ENCODE measurements around the gene CAMTA2. TPM values are rescaled to one million over a fixed set of nuclear protein-coding genes. Genes with fewer than 3 reads are reported as not detected.

CAMTA2 gene
- total RNA-seq, 1 experiment from 2014 or later = 126 TPM

DNA sequence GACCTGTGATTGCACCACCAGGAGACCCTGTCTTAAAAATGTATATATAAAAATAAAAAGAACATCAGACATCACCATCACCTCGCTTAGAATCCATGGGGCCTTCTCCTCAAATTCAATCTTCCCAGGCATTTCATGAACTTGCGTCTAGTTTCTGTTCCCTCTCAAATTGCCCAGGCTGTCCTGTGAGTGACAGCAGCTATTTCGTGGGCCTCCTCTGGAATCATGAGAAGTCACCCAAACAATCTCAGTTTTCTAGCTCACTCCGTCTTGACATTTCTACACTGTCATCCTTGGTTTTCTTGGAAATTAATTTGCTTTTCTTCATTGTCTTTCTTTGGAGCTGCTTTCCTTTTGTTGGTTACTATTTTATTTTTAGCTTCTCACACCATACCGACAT is 40.4 kb upstream of the CAMTA2 start:
- no peaks in the 10 kb centered on the region for H3K9me3 Mint-ChIP-seq (ENCODE audit: unreplicated experiment)
- intact Hi-C loops (cut with micrococcal nuclease) = no loop called here
- TF ChIP-seq, protein P1, sequence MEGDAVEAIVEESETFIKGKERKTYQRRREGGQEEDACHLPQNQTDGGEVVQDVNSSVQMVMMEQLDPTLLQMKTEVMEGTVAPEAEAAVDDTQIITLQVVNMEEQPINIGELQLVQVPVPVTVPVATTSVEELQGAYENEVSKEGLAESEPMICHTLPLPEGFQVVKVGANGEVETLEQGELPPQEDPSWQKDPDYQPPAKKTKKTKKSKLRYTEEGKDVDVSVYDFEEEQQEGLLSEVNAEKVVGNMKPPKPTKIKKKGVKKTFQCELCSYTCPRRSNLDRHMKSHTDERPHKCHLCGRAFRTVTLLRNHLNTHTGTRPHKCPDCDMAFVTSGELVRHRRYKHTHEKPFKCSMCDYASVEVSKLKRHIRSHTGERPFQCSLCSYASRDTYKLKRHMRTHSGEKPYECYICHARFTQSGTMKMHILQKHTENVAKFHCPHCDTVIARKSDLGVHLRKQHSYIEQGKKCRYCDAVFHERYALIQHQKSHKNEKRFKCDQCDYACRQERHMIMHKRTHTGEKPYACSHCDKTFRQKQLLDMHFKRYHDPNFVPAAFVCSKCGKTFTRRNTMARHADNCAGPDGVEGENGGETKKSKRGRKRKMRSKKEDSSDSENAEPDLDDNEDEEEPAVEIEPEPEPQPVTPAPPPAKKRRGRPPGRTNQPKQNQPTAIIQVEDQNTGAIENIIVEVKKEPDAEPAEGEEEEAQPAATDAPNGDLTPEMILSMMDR (IDR thresholded peaks at IDR 0.05; ENCODE audit: unreplicated experiment) = no peak
- no peak overlapping the region for H3K27ac Mint-ChIP-seq (ENCODE audit: low read depth, unreplicated experiment)
- POLR2A ChIA-PET = interaction anchor here (0.7 to 0.8 kb wide), 2 partner anchors 9 to 254 kb away, joined by 3 read pairs; no protein-coding TSS in a partner anchor
- peaks cover 8% of the 10 kb centered on the region for H3K36me3 Mint-ChIP-seq (ENCODE audit: insufficient read depth, unreplicated experiment)
- peaks cover 13% of the 10 kb centered on the region for H3K4me1 Mint-ChIP-seq (ENCODE audit: insufficient read depth, unreplicated experiment)
- CTCF ChIA-PET = interaction anchor here (0.5 to 0.7 kb wide), 3 partner anchors 17 to 609 kb away, joined by 3 read pairs; no protein-coding TSS in a partner anchor
- no TSS peak for BruUV-seq (replicated peaks)
- H3K27me3 Mint-ChIP-seq (ENCODE audit: insufficient read depth, unreplicated experiment) = no peaks in the 10 kb centered on the region
- DNase-seq (ENCODE audit: unreplicated experiment) = no peak
- no peak overlapping the region for H3K4me3 Mint-ChIP-seq (ENCODE audit: unreplicated experiment)

DNA sequence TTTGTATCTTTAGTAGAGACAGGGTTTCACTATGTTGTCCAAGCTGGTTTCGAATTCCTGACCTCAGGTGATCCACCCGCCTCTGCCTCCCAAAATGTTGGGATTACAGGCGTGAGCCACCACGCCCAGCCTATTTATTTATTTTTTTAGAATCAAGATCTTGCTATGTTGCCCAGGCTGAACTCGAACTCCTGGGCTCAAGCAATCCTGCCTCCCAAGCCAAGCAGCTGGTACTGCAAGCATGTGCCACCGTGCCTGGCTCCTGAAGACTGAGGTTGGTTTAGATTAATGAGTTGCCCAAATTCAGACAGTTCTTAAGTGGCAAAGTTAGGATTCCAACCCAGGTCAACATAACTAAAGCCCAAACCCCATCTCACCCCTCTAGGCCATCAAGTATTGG is 39.8 kb upstream of the CAMTA2 start:
- Mint-ChIP-seq H3K4me3 (ENCODE audit: unreplicated experiment) (no peak overlapping the region), H3K27me3 (ENCODE audit: insufficient read depth, unreplicated experiment) (no peaks in the 10 kb centered on the region), H3K4me1 (ENCODE audit: insufficient read depth, unreplicated experiment) (peaks cover 13% of the 10 kb centered on the region), H3K36me3 (ENCODE audit: insufficient read depth, unreplicated experiment) (peaks cover 14% of the 10 kb centered on the region), H3K9me3 (ENCODE audit: unreplicated experiment) (no peaks in the 10 kb centered on the region), H3K27ac (ENCODE audit: low read depth, unreplicated experiment) (no peak overlapping the region)
- intact Hi-C loops (cut with micrococcal nuclease) = no loop called here
- TF ChIP-seq, protein P1 (IDR thresholded peaks at IDR 0.05; ENCODE audit: unreplicated experiment) = no peak
- CTCF ChIA-PET = interaction anchor here (0.6 to 0.7 kb wide), 2 partner anchors 269 to 1412 kb away, joined by 3 to 4 read pairs; no protein-coding TSS in a partner anchor
- no TSS peak for BruUV-seq (replicated peaks)
- POLR2A ChIA-PET = interaction anchor here (0.7 to 0.8 kb wide), 3 partner anchors 9 to 349 kb away, joined by 3 read pairs; no protein-coding TSS in a partner anchor
- DNase-seq (ENCODE audit: unreplicated experiment) = no peak

DNA sequence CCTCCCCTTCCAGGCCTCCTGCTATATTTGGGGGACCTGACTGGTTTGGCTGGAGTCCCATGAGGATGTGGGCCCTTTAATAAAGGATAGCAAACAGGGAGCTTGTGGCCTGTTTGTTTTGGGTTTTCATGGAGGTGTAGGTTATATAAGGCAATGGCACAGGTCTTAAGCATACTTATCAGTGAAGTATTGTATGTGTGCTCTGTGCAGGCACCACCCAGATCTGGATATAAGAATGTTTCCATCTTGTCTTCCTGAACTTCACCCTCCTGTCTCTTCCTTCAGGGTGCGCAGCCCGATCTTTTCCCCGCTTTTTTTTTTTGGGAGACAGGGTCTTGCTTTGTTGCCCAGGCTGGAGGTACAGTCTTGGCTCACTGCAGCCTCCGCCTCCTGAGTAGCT is 37.1 kb upstream of the CAMTA2 start:
- Mint-ChIP-seq H3K27ac (ENCODE audit: low read depth, unreplicated experiment) (no peak overlapping the region), H3K9me3 (ENCODE audit: unreplicated experiment) (no peaks in the 10 kb centered on the region), H3K27me3 (ENCODE audit: insufficient read depth, unreplicated experiment) (no peaks in the 10 kb centered on the region), H3K36me3 (ENCODE audit: insufficient read depth, unreplicated experiment) (peaks cover 41% of the 10 kb centered on the region), H3K4me1 (ENCODE audit: insufficient read depth, unreplicated experiment) (peaks cover 8% of the 10 kb centered on the region), H3K4me3 (ENCODE audit: unreplicated experiment) (no peak overlapping the region)
- BruUV-seq (replicated peaks) = no TSS peak
- TF ChIP-seq, protein P1 (IDR thresholded peaks at IDR 0.05; ENCODE audit: unreplicated experiment) = no peak
- ChIA-PET CTCF (interaction anchor here (0.6 kb wide), 1 partner anchor 165 kb away, joined by 4 read pairs; no protein-coding TSS in a partner anchor), POLR2A (no interaction called here)
- intact Hi-C loops (cut with micrococcal nuclease) = no loop called here
- DNase-seq (ENCODE audit: unreplicated experiment) = no peak

- no peak for DNase-seq (ENCODE audit: unreplicated experiment)
- Mint-ChIP-seq H3K27ac (ENCODE audit: low read depth, unreplicated experiment) (no peak overlapping the region), H3K9me3 (ENCODE audit: unreplicated experiment) (no peaks in the 10 kb centered on the region), H3K36me3 (ENCODE audit: insufficient read depth, unreplicated experiment) (peaks cover 48% of the 10 kb centered on the region), H3K27me3 (ENCODE audit: insufficient read depth, unreplicated experiment) (no peaks in the 10 kb centered on the region), H3K4me3 (ENCODE audit: unreplicated experiment) (no peak overlapping the region), H3K4me1 (ENCODE audit: insufficient read depth, unreplicated experiment) (peaks cover 12% of the 10 kb centered on the region)
- ChIA-PET CTCF (no interaction called here), POLR2A (no interaction called here)
- TF ChIP-seq, protein P1 (IDR thresholded peaks at IDR 0.05; ENCODE audit: unreplicated experiment) = no peak
- intact Hi-C loops (cut with micrococcal nuclease) = no loop called here
- no TSS peak for BruUV-seq (replicated peaks)
These were observed 36.2 kb upstream of the CAMTA2 start for GRCh38 chr17:5023588-5024147.
